ENCODE data around the gene RNASEH2A. TPM values are rescaled to one million over a fixed set of nuclear protein-coding genes. Genes with fewer than 3 reads are reported as not detected.

The RNASEH2A gene
- polyA plus RNA-seq, 1 donor from 2014 or later: 28.2 TPM

- peak within 1 kb of the TSS; percentile 48 for H3K4me2 ChIP-seq (ENCODE audit: low read length)
- H4K20me1 ChIP-seq (ENCODE audit: insufficient read depth): no peaks in the 10 kb centered on the region
- no peaks in the 10 kb centered on the region for H3F3A ChIP-seq (ENCODE audit: insufficient read depth, low read length, poor library complexity, severe bottlenecking)
- H2AFZ ChIP-seq (ENCODE audit: low read depth, low read length): no peak within 1 kb of the TSS
- TF ChIP-seq REST (IDR thresholded peaks at IDR 0.05; ENCODE audit: borderline replicate concordance) (peak; percentile 96), EZH2 (IDR thresholded peaks at IDR 0.05; ENCODE audit: borderline replicate concordance, insufficient read depth, low read length, poor library complexity, severe bottlenecking) (no peak), TAF1 (IDR thresholded peaks at IDR 0.05; ENCODE audit: low read depth) (peak; percentile 95), MXI1 (conservative IDR thresholded peaks at IDR 0.05; ENCODE audit: poor library complexity, severe bottlenecking) (peak; percentile 76), RAD21 (conservative IDR thresholded peaks at IDR 0.05) (no peak), SMC3 (conservative IDR thresholded peaks at IDR 0.05; ENCODE audit: poor library complexity) (peak; percentile 28), POLR2AphosphoS5 (IDR thresholded peaks at IDR 0.05) (peak; percentile 100), CTCF (IDR thresholded peaks at IDR 0.05; ENCODE audit: poor library complexity, severe bottlenecking) (peak; percentile 13), EP300 (conservative IDR thresholded peaks at IDR 0.05; ENCODE audit: poor library complexity, severe bottlenecking) (peak; percentile 50)
- H3K4me3 ChIP-seq (ENCODE audit: low read length): peak within 1 kb of the TSS; percentile 87
- peak within 1 kb of the TSS; percentile 52 for H3K27ac ChIP-seq (ENCODE audit: low read length)
- no peaks in the 10 kb centered on the region for H3K9me2 ChIP-seq (ENCODE audit: insufficient read depth, low read length)
- no peaks in the 10 kb centered on the region for H3K36me3 ChIP-seq (ENCODE audit: insufficient read depth, low read length)
- peaks cover 29% of the 10 kb centered on the region for H3K27me3 ChIP-seq (ENCODE audit: insufficient read depth, low read depth, low read length)
- no peaks in the 10 kb centered on the region for H3K79me2 ChIP-seq (replicated peaks; ENCODE audit: insufficient read depth, low read length)
- no peaks in the 10 kb centered on the region for H3K9me3 ChIP-seq (ENCODE audit: low read length)
- H3K9ac ChIP-seq (ENCODE audit: low read length): peak within 1 kb of the TSS; percentile 82
These were observed 14.9 kb upstream of the RNASEH2A start, which contains the start of gene JUNB for GRCh38 chr19:12791345-12792050. Gene JUNB (plus strand): TSS chr19:12791486. CDS start chr19:12791772, 286 bp downstream.

- Histone ChIP-seq H3K9me3 (ENCODE audit: low read length) (no peaks in the 10 kb centered on the region), H3K27me3 (ENCODE audit: insufficient read depth, low read depth, low read length) (peaks cover 29% of the 10 kb centered on the region), H3K27ac (ENCODE audit: low read length) (peak overlapping the region; percentile 52), H3K4me2 (ENCODE audit: low read length) (peak overlapping the region; percentile 80), H3K36me3 (ENCODE audit: insufficient read depth, low read length) (no peaks in the 10 kb centered on the region), H2AFZ (ENCODE audit: low read depth, low read length) (no peak overlapping the region), H4K20me1 (ENCODE audit: insufficient read depth) (no peaks in the 10 kb centered on the region), H3K9ac (ENCODE audit: low read length) (peak overlapping the region; percentile 82), H3K9me2 (ENCODE audit: insufficient read depth, low read length) (no peaks in the 10 kb centered on the region), H3K79me2 (replicated peaks; ENCODE audit: insufficient read depth, low read length) (no peaks in the 10 kb centered on the region), H3F3A (ENCODE audit: insufficient read depth, low read length, poor library complexity, severe bottlenecking) (no peaks in the 10 kb centered on the region), H3K4me3 (ENCODE audit: low read length) (peak overlapping the region; percentile 87)
- TF ChIP-seq EZH2 (IDR thresholded peaks at IDR 0.05; ENCODE audit: borderline replicate concordance, insufficient read depth, low read length, poor library complexity, severe bottlenecking) (peak; percentile 26), POLR2AphosphoS5 (IDR thresholded peaks at IDR 0.05) (peak; percentile 19), REST (IDR thresholded peaks at IDR 0.05; ENCODE audit: borderline replicate concordance) (no peak)
These were observed 14.1 kb upstream of the RNASEH2A start for GRCh38 chr19:12792051-12792852.

Measured in neural cell (in vitro differentiated cells).